Right renal cortex interstitium (tissue), 3 donors: ENCODE results near the gene TIRAP. TPM values are rescaled to one million over a fixed set of nuclear protein-coding genes. Genes with fewer than 3 reads are reported as not detected.
"Not testable (repeated sequence)": the region's sequence is repeated elsewhere in the genome, so short reads cannot be mapped to it uniquely, and the experiment has no call there.

ENCODE experiments used
- DNase-seq, 3 donors: peaks; one replicate each; pipeline ENCODE4 v3.0.0-alpha.2; 2013; ENCODE audit warnings: low read depth in 3 of 3, low spot score in 2 of 3
- polyA plus RNA-seq, 3 donors: library from polyadenylated mRNA; unstranded; fragments of 120-200 nt; gene quantifications; one replicate each; pipeline ENCODE4 v1.2.1, GENCODE V29; 2013; ENCODE audit not compliant: insufficient read length in 3 of 3

TIRAP gene
- polyA plus RNA-seq, 3 donors, result 9.0 to 10.7 (median 10.1) TPM

DNA sequence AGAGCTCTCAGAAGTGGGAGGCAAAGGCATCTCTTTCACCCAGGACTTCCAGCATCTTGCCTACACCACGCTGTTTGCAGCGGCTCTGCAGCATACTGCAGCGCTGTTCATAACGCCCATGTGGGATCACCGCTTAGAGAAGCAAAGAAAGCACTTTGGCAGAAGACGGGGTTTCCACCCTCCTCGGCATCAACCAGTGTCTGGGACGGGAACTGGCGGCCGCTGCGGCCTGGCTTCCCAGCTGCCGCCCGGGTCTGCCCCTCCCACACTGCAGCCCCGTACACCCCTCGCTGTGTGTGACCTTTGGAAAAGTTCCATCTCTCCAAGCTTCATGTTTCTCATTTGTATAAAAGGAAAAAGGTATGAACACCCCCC is 545 bp upstream of the TIRAP start:
- no peak for DNase-seq

DNA sequence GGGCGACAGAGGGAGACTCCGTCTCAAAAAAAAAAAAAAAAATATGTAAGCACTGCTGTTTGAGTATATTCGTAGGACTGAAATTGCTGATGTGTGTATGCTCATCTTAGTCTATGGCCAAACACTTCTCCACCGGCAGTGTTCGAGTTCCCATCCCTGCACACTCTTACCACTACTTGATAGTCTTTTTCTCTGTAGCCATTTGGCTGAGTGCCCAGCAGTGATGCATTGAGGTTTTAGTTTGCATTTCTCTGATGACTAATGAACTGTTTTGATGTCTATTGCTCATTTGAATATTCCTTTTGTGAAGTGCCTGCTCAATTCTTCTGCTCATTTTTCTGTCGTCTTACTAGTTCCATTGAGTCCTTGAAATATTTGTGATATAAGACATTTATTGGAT is 1.9 kb downstream of the TIRAP start:
- DNase-seq, result no peak

DNA sequence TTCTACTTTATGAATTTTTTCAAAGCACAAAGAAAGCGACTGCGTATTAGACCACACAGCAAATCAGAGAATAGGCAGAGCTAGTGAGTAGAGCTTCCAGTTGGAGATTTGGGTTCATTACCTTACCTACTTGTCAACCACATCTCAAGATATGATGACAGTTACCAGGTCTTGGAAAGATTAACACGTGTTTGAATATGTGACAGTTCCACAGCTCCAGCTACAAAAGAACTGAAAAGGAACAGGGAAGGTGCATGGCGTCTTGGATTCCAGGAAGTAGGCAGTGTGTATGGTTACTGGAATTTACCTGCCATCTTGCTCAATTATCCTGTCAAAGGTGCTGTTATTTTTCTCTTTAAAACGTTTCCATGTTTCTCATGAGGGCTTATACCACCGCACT is 5.3 kb downstream of the TIRAP start:
- no peak for DNase-seq

DNA sequence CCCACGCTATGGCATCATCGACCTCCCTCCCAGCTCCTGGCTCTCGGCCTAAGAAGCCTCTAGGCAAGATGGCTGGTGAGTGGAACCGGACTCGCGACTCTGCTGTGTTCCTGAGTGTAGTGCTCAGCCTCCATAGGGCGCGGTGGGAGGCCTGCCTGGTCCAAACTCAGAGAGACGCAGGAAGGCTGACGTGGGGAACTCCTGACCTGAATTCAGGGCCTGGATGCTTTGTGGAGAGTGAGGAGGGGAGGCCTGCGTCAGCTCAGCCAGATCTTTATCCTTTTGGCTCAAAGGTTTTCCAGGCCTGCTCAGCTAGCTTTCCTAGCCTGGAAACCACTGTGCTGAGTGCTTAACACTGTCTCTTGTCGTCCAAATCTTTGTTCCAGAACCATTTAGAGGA is 8.0 kb downstream of the TIRAP start:
- no peak for DNase-seq

DNA sequence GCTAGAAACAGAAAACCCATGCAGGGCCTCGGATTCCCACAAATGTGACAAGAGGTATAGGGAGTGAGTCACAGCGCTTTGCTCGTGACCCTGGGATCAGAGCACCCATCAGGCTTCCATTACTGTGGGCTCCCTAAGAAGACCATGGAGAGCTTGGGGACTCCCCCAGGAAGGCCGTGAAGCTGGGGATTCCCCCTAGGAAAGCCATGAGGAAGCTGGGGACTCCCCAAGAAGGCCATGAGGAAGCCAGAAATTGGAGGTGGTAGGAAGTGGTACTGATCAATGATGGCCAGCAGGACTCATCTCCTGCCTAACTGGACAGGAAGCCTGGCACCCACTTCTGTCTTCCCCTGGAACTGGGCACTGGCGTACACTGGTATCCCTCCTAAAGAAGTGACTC is 10.8 kb downstream of the TIRAP start:
- no peak for DNase-seq

DNA sequence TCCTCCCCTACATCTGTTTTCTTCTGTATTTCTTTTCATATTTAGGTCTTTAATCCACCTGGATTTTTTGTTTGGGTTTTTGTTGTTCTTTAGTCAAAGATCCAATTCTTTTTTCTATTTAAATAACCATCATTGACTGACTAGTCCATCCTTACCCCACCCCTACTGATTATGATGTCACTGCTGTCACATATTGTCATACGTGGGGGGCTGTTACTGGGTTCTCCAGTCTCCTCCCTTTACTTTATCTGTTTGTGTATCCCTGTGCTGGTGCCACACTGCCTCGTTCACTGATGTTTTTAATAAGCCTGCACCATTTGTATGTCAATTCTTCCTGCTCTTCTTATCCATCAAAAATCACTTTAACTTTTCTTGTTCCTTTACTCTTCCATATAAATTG is 14.1 kb downstream of the TIRAP start:
- no peak for DNase-seq

DNA sequence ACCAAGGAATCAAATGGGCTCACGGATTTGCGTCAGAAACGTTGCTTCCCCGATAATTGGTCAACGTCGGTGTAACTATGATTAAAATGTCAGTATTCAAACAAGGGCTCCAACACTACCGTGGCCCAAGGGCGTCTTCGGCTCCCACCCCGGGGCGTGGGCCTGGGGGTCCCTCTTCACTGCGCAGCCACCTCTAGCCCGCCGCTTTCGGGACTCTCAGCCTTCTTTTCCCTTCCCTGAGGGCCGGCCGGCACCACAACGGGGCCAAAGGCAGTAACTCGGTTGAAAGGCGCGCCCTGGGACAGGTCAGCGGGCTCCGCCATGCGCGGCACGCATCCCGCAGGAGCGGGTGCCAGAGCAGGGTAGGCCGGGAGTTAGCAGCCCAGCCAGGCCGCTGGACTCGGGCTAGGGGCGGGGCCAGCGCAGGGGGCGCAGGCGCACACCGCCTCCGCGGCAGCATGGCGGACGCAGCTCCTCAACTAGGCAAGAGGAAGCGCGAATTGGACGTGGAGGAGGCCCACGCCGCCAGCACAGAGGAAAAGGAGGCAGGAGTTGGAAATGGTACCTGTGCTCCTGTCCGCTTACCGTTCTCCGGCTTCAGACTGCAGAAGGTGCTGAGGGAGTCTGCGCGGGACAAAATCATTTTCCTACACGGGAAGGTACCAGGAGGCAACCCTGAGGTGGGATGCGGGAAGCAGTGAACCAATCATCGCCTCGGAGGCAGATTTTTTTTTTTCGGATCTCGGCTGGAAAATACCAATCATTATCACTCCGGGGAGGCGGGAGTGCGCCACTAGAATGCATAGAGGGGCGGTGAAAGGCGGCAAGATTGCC is 20.9 kb downstream of the TIRAP start, which contains the start of gene DCPS:
TSS of gene DCPS (plus strand) at position 438 of the 834 bp plus-strand sequence. CDS start at position 459, 21 bp downstream.
- peak; percentile 75 to 86 (median 81) for DNase-seq

DNA sequence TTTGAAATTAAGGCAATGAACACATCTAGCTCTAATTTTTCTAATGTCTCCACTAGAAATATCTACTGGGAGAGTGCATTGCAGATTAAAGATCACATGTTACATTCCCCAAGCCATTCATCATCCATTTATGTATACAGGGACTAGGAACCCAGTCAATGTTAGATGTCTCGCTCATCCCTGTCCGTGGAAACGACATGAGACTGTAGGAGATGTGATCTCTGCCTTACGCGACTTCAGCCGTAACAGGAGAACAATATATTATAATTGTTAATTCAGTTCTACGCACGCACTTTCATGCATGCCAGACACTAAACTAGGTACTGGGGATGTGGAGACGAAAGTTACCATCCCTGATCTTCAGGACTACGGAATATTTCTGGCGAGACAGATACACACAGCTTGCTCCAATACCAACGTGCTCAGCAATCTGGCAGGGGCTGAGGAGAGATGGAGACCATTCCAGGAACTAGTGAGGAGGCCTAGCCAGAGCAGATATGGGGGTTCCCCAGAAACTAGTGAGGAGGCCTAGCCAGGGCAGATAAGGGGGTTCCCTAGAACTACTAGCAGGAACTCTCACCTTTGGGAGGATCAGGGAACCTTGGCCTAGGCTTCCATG is 21.7 kb downstream of the TIRAP start:
- DNase-seq, result no peak

DNA sequence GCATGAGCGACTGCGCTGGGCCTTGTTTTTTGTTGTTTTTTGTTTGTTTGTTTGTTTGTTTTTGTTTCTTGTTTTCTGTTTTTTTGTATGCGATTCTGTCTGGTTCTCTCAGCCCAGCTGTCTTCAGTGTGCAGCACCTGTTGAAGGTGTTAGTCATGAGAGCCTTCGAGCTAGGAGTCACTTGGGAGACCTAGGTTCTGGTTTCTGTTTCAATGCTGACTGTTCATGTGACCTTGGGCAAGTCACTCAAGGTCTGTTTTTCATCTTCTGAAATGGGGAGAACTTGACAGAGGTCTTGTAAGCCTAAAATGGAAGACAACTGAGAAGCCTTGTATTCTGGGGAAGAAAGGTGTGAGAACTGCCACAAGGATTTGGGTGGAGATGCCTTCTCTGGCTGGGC is 22.8 kb downstream of the TIRAP start:
- no peak for DNase-seq

DNA sequence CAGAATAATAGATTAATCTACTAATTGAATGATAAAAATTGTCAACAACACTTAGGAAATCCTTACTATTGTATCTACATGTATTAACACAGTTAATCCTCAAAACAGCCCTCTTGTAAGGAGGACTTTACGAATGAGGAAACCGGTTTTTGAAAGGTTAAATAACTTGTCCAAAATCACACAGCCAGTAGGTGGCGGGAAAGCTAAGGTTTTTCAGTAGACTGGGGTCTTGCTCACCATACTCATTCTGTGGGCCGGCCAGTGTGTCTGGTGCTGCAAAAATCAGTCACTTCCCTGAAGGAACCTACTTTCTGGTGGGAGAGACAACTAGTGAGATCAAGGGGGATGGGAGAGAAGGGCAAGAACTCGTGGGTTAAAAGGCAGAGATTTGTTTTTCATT is 24.8 kb downstream of the TIRAP start:
- DNase-seq, result no peak

DNA sequence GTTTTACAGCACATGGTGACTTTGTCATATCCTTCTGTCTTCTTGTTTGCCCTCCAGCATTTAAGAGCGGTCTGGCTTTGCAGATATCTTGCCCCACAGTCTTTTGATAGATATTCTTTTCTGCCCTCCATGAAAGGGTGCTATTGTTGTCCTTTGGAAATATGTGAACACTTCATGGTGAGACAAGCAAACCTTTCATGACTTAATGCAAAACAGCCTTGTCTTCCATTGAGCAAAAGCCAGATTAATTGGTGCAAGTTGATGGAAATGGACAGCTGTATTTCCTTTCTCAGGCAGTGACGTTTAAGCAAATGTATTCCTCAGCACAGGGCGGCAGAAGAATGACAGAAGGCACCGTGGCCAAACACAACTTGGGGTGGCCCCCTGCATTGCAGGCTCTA is 25.4 kb downstream of the TIRAP start:
- DNase-seq, result no peak

DNA sequence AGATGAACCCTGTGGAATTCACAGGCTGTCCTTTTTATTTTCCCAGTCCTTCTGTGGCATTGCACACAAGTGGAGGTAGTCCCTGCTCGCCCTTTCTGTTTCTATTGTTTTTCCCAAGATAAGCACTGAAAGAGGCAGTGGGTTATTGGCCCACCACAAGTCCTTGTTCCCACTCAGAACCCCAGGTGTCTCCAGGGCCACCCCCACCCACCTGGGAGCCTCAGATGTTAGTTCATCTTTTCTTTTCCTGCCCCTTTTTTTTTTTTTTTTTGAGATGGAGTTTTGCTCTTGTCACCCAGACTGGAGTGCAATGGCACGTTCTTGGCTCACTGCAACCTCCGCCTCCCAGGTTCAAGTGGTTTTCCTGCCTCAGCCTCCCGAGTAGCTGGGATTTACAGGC is 25.9 kb downstream of the TIRAP start:
- not testable (repeated sequence) for DNase-seq

DNA sequence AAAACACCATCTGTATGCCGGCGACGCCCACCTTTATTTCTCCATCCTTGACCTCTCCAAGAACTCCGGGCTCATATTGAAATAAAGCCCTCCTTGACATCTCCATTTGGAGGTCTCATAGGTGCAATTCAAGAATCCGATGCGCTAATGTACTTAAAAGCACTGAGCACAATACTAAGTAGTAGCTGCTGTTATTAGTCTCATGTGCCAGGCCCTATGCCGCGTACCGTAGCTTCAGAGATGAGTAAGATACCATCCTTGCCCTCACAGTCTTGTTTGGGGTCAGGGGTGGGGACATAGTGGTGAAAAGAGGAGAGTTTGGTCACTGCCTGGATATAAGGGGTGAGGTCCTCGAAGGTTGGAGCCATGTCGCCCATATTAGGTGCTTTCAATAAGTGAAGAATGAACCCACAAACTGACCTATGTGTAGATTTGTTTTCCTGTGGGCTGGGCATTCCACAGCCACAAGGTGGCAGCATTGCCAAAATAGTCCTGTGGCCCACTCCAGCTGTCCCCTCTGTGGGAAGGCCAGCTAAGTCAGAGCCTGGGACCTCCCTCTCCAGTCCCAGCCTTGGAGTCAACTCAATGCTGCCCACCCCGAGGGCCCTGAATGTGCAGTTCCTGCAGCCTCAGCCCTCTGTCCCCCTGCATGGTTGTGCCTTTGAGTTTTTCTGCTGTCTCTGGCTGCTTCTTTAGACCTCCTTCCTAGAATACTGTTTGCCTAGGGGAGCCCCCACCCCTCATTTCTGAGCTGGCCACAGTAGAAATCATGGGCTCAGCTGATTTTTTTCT is 27.5 kb downstream of the TIRAP start:
- DNase-seq, result peak in 2 of 3 donors; percentile 38 to 64

DNA sequence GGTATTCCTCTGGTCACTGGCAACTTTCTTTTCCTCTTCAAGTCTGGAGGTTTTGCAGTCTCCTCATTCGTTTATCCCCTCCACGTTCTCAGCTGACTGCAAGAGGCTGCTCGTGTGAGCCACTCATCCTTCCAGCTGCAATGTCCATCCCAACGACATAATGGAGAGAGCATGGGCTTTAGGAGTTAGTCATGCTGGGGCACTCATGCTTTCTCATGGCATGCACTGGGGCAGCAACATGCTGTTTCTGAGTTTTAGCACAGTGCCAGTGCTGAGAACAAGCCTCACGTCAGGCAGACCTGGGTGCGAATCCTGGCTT is 28.1 kb downstream of the TIRAP start:
- no peak for DNase-seq

DNA sequence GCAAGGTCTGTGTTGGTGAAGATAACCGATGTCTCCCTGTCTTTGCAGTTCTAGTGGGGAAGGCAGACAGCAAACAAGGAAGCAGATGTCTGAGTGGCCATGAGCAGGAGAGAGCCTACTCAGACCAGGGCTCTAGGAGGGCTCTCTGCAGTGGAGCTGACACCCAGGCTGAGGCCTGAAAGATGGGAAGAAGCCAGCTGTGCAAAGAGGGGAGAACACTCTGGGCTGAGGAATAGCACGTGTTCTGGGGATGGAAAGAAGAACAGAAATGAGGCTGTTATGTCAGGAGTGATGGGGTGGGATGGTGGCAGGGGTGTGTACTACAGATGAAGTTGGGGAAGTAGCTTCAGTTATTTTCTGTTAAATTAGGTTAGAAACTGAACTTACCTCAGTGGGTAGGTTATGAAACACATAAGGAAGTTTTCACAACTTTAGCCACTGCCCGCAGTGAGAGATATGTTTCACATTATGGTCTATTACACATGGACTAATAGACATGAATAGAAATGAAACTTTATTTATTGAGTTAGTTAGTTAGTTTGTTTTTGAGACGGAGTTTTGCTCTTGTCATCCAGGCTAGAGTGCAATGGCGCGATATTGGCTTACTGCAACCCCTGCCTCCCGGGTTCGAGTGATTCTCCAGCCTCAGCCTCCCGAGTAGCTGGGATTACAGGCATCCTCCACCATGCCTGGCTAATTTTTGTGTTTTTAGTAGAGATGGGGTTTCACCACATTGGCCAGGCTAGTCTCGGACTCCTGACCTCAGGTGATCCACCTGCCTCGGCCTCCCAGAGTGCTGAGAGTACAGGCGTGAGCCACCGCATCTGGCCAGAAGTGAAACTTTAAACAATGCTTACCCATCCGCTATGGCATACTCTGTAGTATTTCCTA is 28.8 kb downstream of the TIRAP start:
- DNase-seq, result no peak

DNA sequence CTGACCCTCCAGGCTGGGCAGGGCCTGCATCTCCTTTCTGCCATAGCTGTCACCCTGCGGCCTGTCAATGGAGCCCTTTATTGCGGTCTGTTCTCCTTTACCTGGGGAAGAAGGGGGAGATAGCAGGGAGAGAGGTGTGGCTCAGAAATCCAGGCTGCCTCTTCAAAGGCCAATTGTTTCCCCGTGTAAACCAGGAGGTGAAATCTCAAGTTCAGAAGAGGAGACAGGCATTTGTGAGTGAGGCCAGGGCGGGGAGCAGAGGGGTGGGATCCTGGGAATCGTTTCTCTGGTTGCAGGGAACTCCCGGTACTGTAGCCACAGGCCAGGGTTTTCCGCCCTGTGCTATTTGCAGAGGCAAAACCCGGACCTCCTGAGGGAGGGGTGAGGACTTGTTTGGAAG is 30.1 kb downstream of the TIRAP start:
- no peak for DNase-seq

DNA sequence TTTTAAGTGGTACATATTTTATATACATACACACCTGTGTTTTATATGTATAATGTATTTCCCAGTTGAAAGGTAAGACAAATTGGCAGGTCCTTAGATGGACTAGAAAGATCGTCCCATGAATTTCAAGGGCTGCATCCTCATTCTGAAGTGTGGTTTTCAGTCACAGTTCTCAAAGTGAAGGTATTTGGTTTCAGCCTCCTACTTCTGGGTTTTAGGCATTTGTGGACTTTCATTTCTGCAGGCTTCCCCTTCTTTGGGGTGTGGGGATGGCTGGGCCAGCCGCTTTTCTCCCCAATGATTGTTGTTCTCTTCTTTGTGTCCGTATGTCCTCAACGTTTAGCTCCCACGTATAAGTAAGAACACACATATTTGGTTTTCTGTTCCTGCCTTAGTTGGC is 30.9 kb downstream of the TIRAP start:
- DNase-seq, result no peak

DNA sequence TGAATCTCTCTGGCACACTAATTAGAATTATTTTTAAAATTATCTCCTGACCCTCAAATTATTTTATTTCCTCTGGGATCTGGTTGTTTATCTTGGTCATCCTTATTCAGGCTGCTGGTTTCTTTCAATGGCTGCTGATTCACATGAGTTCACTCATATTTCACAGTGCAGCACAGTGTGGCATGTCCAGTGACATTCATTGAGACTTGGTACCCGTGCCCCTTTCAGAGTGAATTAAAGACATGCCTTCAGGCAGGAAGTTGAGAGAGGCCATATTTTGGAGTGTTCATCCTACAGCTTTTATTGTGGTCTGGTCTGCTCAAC is 34.5 kb downstream of the TIRAP start:
- DNase-seq, result no peak

DNA sequence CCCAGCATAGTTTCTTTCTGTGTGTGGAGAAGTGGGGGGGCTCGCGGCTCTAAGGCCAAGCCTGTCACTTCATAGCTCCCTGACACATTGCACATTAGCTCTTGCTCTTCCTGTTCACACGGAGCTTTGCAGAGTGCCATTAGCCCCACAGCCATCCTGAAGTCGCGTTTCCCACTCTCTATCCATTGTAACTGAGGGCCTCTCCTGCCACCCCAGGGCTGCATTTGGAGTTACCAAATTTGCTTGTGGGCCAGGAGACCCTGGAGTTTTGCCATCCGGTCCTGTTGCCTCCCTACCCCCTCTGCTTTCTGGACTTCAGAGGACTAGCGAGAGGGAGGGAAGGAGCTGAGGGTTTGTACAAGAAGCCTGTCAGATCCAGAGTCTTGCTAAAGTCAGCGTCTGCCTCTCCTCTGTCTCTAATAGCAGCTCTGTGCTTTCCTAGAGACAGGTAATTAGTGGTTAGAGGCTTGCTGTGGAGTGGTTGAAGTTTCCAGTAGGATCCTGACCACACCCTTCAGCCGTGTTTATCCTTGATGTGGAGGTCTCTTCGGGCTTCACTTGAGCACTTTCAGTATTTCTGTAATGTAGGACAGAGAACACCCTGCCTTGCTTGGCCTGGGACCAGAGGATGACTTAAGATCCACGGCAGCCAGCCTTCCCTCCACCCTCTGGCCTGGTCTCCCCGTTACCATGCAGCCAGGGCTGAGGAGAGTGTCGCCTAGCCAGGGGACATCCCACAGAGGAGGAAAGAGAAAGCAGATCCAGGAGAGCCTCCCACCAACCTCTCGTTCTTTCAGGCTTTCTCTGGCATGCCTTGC is 35.1 kb downstream of the TIRAP start:
- no peak for DNase-seq
